HG03460 (cell line): ENCODE measurements around the gene NPAS3.

Experiments
- ATAC-seq: cut with Tn5 transposase; IDR thresholded peaks from one replicate; pipeline ENCODE4 v1.9.1; 2021; ENCODE audit not compliant: unreplicated experiment

Gene NPAS3

DNA sequence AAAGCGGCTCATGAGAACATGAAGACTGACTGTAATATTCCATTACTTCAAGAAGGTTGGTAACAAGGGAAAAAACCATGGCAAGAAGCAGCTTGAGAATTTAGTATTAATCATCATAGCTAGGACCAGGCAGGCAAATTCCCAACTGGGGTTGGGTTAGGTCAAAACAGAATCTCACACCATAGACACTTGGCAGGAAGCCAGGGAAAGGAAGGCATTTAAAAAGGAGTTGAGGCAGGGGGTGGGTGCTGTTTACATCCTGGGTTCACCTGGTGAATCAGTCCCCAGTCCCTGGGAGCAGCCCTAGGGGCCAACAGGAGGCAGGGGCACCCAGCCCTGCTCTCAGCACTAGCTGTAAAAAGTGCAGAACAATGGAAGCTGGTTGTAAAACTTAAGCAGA is 903.6 kb downstream of the NPAS3 start:
- no peak for ATAC-seq

DNA sequence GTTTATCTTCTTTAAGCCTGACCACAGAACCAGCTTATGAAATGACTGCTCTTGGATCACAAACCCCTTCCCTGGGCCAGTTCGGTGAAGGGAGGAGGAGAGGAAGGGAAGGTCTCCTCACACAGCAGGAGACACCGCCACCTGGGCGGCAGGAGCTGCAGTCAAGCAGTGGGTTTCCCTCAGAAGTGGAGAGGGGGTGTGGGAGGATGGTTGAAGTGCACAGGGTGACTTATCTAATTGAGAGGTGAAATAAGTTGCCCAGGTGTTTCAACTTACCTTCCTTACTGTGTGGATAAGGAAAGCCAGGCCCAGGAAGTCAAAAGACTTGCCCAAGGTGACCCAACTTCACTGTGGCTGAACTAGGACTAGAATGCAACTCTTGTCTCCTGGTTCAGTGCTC is 905.4 kb downstream of the NPAS3 start:
- ATAC-seq, result no peak

DNA sequence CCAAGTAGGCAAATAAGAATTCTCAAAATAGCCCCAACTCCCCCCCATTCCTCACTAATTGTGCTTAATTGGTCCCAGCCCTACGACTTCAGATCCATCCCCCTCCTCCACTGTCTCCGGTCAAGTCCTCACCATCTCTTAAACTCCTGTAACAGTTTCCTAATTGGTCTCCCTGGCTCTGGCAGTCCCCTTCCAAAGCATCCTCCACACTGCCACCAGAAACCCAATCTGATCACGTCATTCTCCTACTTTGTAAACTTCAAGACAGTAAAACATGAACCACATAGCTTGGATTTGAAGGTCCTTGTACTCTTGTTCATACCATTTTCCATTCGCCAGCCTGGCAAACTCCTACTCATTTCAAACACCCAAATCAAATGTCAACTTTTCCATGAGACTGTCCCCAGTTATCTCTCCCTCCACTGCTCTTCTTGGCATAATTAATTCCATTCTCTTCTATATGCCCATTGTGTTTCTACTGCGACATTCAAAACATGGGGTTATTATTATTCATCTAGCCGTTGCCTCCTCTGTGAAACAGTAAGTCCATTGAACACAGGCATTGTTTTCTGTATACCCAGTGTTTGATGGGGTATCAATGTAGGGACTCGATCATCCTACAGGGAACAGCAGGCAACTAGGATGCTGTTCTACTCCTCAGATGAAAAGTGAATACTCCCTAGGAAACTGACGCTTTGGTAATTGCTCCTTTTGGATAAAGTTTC is 907.6 kb downstream of the NPAS3 start:
- ATAC-seq, result no peak

DNA sequence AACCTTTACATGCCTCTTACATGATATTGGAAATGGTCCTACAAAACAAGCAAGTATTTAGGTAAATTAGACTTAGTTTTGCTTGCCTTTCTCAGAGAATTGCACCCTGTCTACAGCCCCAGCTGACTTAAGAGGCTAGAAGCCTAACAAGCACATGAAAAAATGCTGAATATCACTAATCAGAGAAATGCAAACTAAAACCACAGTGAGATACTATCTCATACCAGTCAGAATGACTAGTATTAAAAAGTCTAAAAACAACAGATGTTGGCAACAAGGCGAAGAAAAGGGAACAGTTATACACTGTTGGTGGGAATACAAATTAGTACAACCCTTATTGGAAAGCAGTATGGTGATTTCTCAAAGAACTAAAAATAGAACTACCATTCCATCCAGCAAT is 908.4 kb downstream of the NPAS3 start:
- no peak for ATAC-seq

DNA sequence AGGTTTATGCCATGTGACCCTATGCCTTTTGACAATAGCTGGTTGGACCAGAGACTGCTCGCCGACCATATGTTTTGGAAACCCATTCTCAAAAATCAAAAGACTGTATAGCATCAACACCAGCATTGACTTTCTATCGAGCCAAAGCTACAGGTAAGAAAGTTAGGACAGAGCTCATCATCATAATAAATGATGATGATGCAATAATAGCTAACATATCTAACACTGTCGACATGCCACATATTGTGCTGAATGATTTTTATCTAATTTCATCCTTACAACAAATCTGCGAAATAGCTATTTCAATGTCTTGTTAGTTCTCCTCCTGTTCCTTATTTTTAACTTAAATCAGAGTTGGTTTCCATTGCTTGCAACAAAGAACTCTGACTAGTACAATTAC is 909.3 kb downstream of the NPAS3 start:
- no peak for ATAC-seq

DNA sequence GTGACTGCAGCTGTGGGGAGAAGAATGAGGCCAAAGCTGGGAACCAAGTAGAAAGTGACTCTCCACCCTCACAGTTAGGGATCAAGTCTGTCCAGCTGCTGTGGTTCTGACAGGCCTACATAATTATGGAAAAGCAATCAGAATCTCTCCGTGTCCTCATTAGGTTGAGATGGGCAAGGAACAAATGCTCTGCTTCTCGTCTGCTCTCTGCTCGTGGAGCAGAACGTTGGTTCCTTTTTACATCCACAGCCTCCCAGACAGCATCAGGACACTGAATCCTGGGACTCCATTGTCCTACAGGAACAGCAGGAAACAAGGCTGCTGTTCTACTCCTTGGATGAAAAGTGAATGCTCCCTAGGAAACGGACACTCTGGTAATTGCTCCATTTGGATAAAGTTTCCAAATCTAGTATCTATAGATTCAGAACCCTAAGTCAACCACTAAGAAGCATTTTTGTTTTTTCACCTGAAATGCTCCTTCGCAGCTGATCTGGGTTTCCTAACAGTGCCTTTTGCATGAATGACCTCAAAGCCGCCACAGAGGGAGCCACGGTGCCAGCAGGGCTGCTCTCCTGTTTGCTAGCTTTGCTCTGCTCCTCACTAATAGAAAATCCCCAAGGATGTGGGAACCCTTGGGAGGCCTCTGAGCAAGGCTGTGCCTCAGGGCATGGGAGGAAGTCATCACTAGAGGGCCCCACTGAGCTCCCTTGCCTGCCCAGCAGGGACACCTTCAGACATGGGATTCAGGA is 910.2 kb downstream of the NPAS3 start:
- ATAC-seq, result no peak

DNA sequence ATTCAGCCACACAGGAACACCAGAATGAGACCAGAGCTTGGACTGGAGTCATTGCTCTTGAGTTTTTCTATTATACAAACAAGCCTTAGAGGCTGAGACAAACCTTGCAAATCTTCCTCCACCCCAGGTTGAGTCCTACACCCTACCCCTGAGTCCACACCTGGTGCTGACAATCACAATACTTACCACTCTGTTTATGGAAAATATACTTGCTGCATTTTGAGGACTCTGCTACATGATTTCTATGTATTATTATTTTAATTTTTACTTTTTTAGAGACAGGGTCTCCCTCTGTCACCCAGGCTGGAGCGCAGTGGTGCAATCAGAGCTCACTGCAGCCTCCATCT is 910.7 kb downstream of the NPAS3 start:
- ATAC-seq, result no peak

DNA sequence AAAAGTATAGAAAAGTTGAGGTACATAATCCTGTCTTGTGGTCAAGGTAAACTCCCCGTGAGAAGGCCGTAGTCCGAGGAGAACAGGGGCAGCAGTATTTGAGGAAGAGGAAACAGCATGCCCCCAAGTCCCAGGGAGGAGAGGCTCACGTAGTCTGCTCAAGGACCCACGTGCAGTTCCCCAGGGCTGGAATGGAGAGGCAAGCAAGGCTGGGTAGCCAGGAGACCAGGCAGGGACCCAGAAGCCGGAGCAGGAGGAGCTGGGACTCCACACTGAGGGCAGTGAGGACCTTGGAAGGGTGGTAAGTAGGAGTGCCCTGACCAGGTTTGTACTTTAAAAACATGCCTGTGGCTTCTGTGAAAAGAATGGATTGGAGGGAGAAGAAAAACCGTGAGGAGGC is 912.1 kb downstream of the NPAS3 start:
- no peak for ATAC-seq

DNA sequence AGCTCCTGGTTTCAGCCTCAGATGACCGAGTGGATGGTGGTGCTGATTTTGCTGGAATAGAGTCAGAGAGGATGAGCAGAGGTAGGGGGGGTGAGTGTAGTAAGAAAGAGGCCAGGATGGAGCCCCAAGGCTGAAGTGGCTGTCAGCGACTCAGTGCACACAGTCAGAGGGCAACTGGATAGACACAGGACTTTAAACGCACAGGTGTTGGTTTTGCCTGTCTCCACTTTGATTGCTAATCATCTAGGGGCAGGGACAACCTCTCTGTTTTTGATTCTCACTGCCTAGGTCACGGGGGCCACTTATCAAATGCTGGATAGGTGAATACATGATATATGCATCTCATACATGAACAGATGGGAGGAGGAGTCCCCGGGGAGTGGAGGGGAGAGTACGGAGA is 912.7 kb downstream of the NPAS3 start:
- no peak for ATAC-seq

DNA sequence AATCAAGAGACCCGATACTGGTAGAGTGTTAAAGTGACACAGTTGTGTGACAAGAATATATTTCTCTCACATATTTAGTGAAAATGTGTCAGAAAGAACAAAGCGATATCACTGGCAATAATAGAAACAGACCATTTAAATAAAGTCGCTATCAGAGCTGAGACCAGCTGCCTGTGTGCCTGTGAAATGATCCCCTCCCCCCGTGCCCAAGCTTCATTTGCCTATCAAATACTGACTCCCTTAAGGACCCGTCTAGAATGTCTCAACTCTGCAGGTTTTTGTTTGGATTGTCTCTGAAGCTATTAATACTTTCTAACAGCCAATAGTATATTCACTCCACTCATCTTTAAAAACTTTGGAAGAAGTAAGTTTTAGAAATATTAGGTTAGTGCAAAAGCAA is 913.3 kb downstream of the NPAS3 start:
- ATAC-seq, result no peak
